Tibial artery (tissue), 4 donors: ENCODE results near the gene UBE2H.

Experiments
- DNase-seq, 2 donors: peaks; one replicate each; pipeline ENCODE4 v3.0.0-alpha.2; 2019
- H3K27ac ChIP-seq, 2 donors: fragments of 200-600 bp; sonication (generic) in 1 of 2; 1 replicate in 1 of 2; 2 replicates in 1 of 2; pipeline ENCODE4 v1.5.1; 2018 to 2019; ENCODE audit warnings: mild to moderate bottlenecking in 1 of 2
- H3K27me3 ChIP-seq, 2 donors: fragments of 200-600 bp; sonication (generic) in 1 of 2; one replicate each; pipeline versions ENCODE4 v1.5.1 to v1.6.0; 2016 to 2019
- H3K36me3 ChIP-seq, 3 donors: fragments of 200-600 bp; sonication (generic) in 2 of 3; one replicate each; pipeline ENCODE4 v1.5.1; 2016 to 2019; ENCODE audit warnings: mild to moderate bottlenecking in 2 of 3
- H3K4me1 ChIP-seq, 4 donors: fragments of 200-600 bp; sonication (generic) in 2 of 4; 1 replicate in 3 of 4; 2 replicates in 1 of 4; pipeline ENCODE4 v1.5.1; 2016 to 2019
- H3K4me3 ChIP-seq, 2 donors: fragments of 200-600 bp; sonication (generic) in 1 of 2; 1 replicate in 1 of 2; 2 replicates in 1 of 2; pipeline ENCODE4 v1.5.1; 2018 to 2019; ENCODE audit warnings: mild to moderate bottlenecking in 2 of 2
- H3K9me3 ChIP-seq, 3 donors: fragments of 200-600 bp; sonication (generic) in 1 of 3; one replicate each; pipeline ENCODE4 v1.5.1; 2016 to 2019
- intact Hi-C: fragments of 100-400 bp; cut with DNase I; formaldehyde crosslinking; loops from one replicate; pipeline ENCODE4 v1.15.0; 2023; ENCODE audit warnings: low total_unique reads
- TF ChIP-seq, protein P1 (sequence below), 2 experiments: fragments of 200-600 bp in 1 of 2; fragments of 450-650 bp in 1 of 2; IDR thresholded peaks; one replicate each; pipeline ENCODE4 v1.5.1; 2017 to 2019; ENCODE audit warnings: antibody characterized with exemption in 2 of 2, mild to moderate bottlenecking in 1 of 2, moderate library complexity in 1 of 2

Gene UBE2H

DNA sequence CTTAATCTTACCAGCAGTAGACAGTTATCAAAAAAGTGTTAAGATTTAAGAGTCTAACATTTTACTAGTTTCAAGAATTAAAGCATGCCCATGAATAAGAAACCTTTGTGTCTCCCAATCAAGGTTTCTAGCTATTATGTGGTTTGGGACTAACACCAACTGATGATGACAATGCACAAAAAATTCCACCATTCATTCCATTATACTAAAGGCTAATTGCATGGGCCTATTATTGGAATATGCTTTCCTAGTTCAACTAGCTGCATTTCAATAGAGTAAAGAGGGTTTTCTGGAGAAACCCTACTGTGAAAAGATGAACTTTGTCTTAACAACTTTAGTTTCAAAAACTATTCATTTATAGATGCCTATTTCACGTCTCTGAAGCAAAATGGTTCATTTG, 44.6 kb downstream of the UBE2H start:
- intact Hi-C loops: no loop called here
- Histone ChIP-seq H3K36me3 (peaks cover 0 to 8% (median 6%) of the 10 kb centered on the region in 3 donors), H3K27me3 (no peaks in the 10 kb centered on the region), H3K9me3 (no peaks in the 10 kb centered on the region), H3K4me1 (peaks cover 0 to 75% (median 16%) of the 10 kb centered on the region in 4 donors), H3K27ac (no peak overlapping the region), H3K4me3 (no peak overlapping the region)
- no peak for DNase-seq
- TF ChIP-seq, protein P1, sequence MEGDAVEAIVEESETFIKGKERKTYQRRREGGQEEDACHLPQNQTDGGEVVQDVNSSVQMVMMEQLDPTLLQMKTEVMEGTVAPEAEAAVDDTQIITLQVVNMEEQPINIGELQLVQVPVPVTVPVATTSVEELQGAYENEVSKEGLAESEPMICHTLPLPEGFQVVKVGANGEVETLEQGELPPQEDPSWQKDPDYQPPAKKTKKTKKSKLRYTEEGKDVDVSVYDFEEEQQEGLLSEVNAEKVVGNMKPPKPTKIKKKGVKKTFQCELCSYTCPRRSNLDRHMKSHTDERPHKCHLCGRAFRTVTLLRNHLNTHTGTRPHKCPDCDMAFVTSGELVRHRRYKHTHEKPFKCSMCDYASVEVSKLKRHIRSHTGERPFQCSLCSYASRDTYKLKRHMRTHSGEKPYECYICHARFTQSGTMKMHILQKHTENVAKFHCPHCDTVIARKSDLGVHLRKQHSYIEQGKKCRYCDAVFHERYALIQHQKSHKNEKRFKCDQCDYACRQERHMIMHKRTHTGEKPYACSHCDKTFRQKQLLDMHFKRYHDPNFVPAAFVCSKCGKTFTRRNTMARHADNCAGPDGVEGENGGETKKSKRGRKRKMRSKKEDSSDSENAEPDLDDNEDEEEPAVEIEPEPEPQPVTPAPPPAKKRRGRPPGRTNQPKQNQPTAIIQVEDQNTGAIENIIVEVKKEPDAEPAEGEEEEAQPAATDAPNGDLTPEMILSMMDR (IDR thresholded peaks at IDR 0.05): no peak

DNA sequence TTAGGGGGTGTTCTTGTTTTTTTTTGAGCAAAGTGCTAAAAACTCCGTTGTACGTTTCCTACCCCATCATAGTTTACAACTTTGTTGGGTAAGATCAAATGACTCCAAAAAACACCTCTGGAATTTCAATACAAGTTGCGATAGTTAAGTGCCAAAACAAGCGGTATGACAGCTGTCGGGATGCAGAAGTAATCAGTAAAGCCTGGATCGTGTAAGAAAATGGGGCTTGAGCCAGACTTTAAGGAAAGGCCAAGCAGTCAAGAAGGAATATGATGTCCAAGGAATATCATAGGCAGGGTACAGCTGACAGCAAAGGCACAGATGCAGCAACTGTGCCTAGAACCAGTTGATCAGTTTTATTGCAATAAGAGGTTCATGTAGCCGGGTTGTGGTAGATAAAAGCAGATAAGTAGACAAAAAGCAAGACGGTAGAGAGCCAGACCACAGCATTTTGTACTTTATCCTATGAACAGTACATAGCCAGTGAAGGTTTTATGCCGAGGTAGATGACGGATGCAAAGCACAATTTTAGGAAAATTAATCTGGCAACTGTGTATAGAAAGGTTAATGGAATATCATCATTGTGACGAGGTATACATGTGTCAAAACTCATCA, 45.5 kb downstream of the UBE2H start:
- DNase-seq: no peak
- Histone ChIP-seq H3K9me3 (no peaks in the 10 kb centered on the region), H3K4me1 (peaks cover 0 to 80% (median 16%) of the 10 kb centered on the region in 4 donors), H3K27ac (no peak overlapping the region), H3K36me3 (peaks cover 0 to 8% (median 6%) of the 10 kb centered on the region in 3 donors), H3K4me3 (no peak overlapping the region), H3K27me3 (no peaks in the 10 kb centered on the region)
- intact Hi-C loops: no loop called here
- TF ChIP-seq, protein P1 (IDR thresholded peaks at IDR 0.05): no peak

DNA sequence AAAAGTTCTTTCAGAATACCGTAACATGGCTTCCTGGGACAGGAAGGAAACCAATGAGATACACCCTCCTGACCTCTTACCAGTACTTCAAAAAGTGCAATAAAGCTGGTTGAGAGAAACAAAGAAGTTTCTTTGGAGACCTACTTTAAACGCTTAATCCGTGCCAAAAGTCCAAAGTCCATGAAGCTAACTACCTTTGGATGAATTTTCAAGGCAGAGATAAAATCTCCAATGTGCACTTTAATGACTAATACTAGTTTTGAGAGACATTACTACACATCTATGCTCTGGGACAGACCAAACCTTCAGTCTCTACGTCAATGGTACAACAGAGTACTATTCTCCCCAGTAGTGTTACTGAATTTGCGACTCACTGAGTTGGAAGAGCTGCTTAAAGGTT, 46.1 kb downstream of the UBE2H start:
- DNase-seq: no peak
- Histone ChIP-seq H3K4me3 (no peak overlapping the region), H3K9me3 (no peaks in the 10 kb centered on the region), H3K4me1 (peaks cover 0 to 76% (median 15%) of the 10 kb centered on the region in 4 donors), H3K36me3 (peaks cover 0 to 8% (median 6%) of the 10 kb centered on the region in 3 donors), H3K27me3 (no peaks in the 10 kb centered on the region), H3K27ac (no peak overlapping the region)
- intact Hi-C loops: no loop called here
- TF ChIP-seq, protein P1 (IDR thresholded peaks at IDR 0.05): no peak

DNA sequence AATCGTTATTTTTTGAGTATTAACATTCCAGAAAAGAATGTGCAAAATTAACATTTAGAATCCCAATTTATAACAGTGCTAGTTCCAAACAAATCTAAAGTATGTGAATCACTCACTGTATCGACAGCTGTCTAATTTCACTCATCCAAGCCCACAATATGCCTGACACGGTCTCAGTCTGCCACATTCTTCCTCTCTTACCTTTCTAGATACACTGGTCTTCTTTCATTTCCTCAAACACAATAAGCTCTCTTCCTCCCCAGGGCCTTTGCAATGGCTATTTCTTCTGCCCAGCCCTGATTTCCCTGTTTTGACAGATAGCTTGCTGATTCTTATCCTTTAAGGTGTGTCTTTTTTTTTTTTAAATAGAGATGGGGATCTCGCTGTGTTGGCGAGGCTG, 48.8 kb downstream of the UBE2H start:
- TF ChIP-seq, protein P1 (IDR thresholded peaks at IDR 0.05): no peak
- Histone ChIP-seq H3K27me3 (no peaks in the 10 kb centered on the region), H3K4me1 (peaks cover 0 to 68% (median 14%) of the 10 kb centered on the region in 4 donors), H3K9me3 (no peaks in the 10 kb centered on the region), H3K36me3 (peaks cover 3 to 18% (median 5%) of the 10 kb centered on the region in 3 donors), H3K4me3 (no peak overlapping the region), H3K27ac (no peak overlapping the region)
- intact Hi-C loops: no loop called here
- DNase-seq: no peak

DNA sequence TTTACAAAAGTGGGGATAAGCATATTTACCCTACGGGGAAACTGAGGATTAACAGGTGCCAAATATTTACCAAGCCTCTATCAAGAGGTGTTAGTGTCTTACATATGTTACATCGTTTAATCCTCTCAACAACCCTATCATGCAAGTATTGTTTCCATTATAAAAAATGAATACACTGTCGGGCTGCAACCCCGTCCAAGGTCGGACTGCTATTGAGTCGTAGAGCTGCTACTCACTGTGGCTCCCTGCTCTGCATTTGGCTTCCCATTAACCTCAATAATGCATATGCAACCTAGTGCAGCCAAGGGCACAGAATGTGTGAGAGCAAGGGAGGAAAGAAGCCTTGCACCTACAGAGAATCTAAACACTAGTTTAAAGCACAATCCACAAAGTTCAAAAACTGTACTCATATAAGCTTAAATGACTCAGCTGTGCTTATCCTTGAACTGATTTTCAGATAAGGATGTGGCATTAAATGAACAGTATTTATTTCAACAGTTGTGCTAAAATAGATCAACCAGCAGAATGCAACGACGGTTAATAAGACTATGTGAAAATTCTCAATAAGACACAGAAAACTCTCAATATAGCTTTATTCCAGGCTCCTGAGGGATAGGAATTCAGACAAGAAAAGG, 49.9 kb downstream of the UBE2H start:
- Histone ChIP-seq H3K4me1 (peaks cover 0 to 68% (median 16%) of the 10 kb centered on the region in 4 donors), H3K36me3 (peaks cover 3 to 18% (median 5%) of the 10 kb centered on the region in 3 donors), H3K9me3 (no peaks in the 10 kb centered on the region), H3K4me3 (no peak overlapping the region), H3K27ac (no peak overlapping the region), H3K27me3 (no peaks in the 10 kb centered on the region)
- no peak for DNase-seq
- intact Hi-C loops: no loop called here
- TF ChIP-seq, protein P1 (IDR thresholded peaks at IDR 0.05): no peak
